IMR-90 (cell line): ENCODE data around the gene DENND1A. TPM values are rescaled to one million over a fixed set of nuclear protein-coding genes. Genes with fewer than 3 reads are reported as not detected.

ENCODE experiments used
- ATAC-seq: fragments of 200-7000 bp; cut with Tn5 transposase; 2 replicates; pipeline ENCODE4 v1.9.1; 2020; ENCODE audit warnings: low read depth, mild to moderate bottlenecking, moderate library complexity
- BruUV-seq: library from RNA; stranded (reverse); fragments of 400-500 nt; replicated peaks from 2 replicates; lab custom pipeline; 2021; lab: Mats Ljungman, UMichigan
- CTCF ChIA-PET: fragments of 300-600 bp; formaldehyde crosslinking; extraction: SDS; loops from one replicate; lab custom pipeline; 2021; ENCODE audit warnings: antibody characterized with exemption; lab: Yijun Ruan, JAX
- POLR2A ChIA-PET: fragments of 300-600 bp; sonication (Branson Sonifier 250); formaldehyde crosslinking; loops from one replicate; lab custom pipeline; 2022; ENCODE audit warnings: antibody characterized with exemption; ENCODE audit not compliant: unreplicated experiment; lab: Charles Lee
- DNase-seq: peaks from one replicate; pipeline ENCODE4 v3.0.0; 2013
- H2AFZ ChIP-seq: replicated peaks from 2 replicates; pipeline ENCODE3; 2013; ENCODE audit warnings: low read length, mild to moderate bottlenecking; ENCODE audit not compliant: poor library complexity
- H2AK5ac ChIP-seq: 2 replicates; pipeline ENCODE4 v1.6.1; 2013; ENCODE audit warnings: low read depth, low read length, inconsistent platforms
- H2AK9ac ChIP-seq: replicated peaks from 2 replicates; pipeline ENCODE3; 2013; ENCODE audit warnings: mild to moderate bottlenecking, low read depth, low read length, moderate library complexity; ENCODE audit not compliant: poor library complexity
- H2BK120ac ChIP-seq: 2 replicates; pipeline ENCODE4 v1.6.1; 2013; ENCODE audit warnings: low read depth, low read length, inconsistent platforms
- H2BK15ac ChIP-seq: 3 replicates; pipeline ENCODE4 v1.6.1; 2013; ENCODE audit warnings: low read depth, low read length, inconsistent platforms
- H2BK20ac ChIP-seq: 2 replicates; pipeline ENCODE4 v1.6.1; 2013; ENCODE audit warnings: low read depth, mild to moderate bottlenecking, inconsistent platforms, low read length, moderate library complexity
- H2BK5ac ChIP-seq: 2 replicates; pipeline ENCODE4 v1.6.1; 2013; ENCODE audit warnings: mild to moderate bottlenecking, low read depth, low read length, inconsistent platforms; ENCODE audit not compliant: poor library complexity, severe bottlenecking
- H3K14ac ChIP-seq: replicated peaks from 2 replicates; pipeline ENCODE4 v1.6.1; 2013; ENCODE audit warnings: low read depth, low read length, inconsistent platforms
- H3K18ac ChIP-seq: 2 replicates; pipeline ENCODE4 v1.6.1; 2013; ENCODE audit warnings: low read depth, low read length, control low read depth
- H3K23ac ChIP-seq: 2 replicates; pipeline ENCODE4 v1.6.1; 2013; ENCODE audit warnings: low read depth, low read length, inconsistent platforms
- H3K27ac ChIP-seq: 2 replicates; pipeline ENCODE4 v1.5.1; 2013; ENCODE audit warnings: mild to moderate bottlenecking, control low read depth, low read length; ENCODE audit not compliant: insufficient read depth
- H3K27me3 ChIP-seq: 2 replicates; pipeline ENCODE4 v1.6.1; 2013; ENCODE audit warnings: low read length; ENCODE audit not compliant: control insufficient read depth, insufficient read depth
- H3K36me3 ChIP-seq: 2 replicates; pipeline ENCODE4 v1.6.1; 2013; ENCODE audit warnings: low read length, mixed read lengths; ENCODE audit not compliant: control insufficient read depth, insufficient read depth
- H3K4ac ChIP-seq: 2 replicates; pipeline ENCODE4 v1.6.1; 2013; ENCODE audit warnings: low read depth, low read length, inconsistent platforms
- H3K4me1 ChIP-seq: 2 replicates; pipeline ENCODE4 v1.6.1; 2013; ENCODE audit warnings: low read length, mixed read lengths; ENCODE audit not compliant: control insufficient read depth, insufficient read depth
- H3K4me2 ChIP-seq: 2 replicates; pipeline ENCODE4 v1.6.1; 2013; ENCODE audit warnings: low read depth, mild to moderate bottlenecking, control low read depth, low read length, moderate library complexity
- H3K4me3 ChIP-seq: 2 replicates; pipeline ENCODE4 v1.5.1; 2013; ENCODE audit warnings: low read depth, mild to moderate bottlenecking, control low read depth, low read length, moderate library complexity; ENCODE audit not compliant: insufficient read depth
- H3K56ac ChIP-seq: 2 replicates; pipeline ENCODE4 v1.6.1; 2013; ENCODE audit warnings: low read length, inconsistent platforms; ENCODE audit not compliant: insufficient read depth; ENCODE audit errors: extremely low read depth
- H3K79me1 ChIP-seq, 2 experiments: 2 replicates each; pipeline ENCODE4 v1.6.1; 2013; ENCODE audit warnings: low read length in 2 of 2, inconsistent platforms in 1 of 2, low read depth in 1 of 2
- H3K9ac ChIP-seq: 2 replicates; pipeline ENCODE4 v1.6.1; 2013; ENCODE audit warnings: low read depth, low read length, control low read depth
- H3K9me1 ChIP-seq: 2 replicates; pipeline ENCODE4 v1.6.1; 2013; ENCODE audit warnings: low read length, inconsistent platforms; ENCODE audit not compliant: insufficient read depth
- H3K9me3 ChIP-seq: 2 replicates; pipeline ENCODE4 v1.6.1; 2013; ENCODE audit warnings: low read length; ENCODE audit not compliant: control insufficient read depth, insufficient read depth
- H4K20me1 ChIP-seq: 2 replicates; pipeline ENCODE4 v1.6.1; 2013; ENCODE audit warnings: low read length, inconsistent platforms; ENCODE audit not compliant: insufficient read depth
- H4K5ac ChIP-seq: 2 replicates; pipeline ENCODE4 v1.6.1; 2013; ENCODE audit warnings: mild to moderate bottlenecking, low read depth, low read length, control low read depth
- H4K8ac ChIP-seq, 2 experiments: 2 replicates each; pipeline ENCODE4 v1.6.1; 2013; ENCODE audit warnings: low read depth in 2 of 2, low read length in 2 of 2, control low read depth in 1 of 2, inconsistent platforms in 1 of 2
- H4K91ac ChIP-seq: 2 replicates; pipeline ENCODE4 v1.6.1; 2013; ENCODE audit warnings: low read depth, low read length, inconsistent platforms; ENCODE audit not compliant: insufficient read depth
- BHLHE40 ChIP-seq: fragments of 150-350 bp; IDR thresholded peaks from 2 replicates; pipeline ENCODE4 v1.6.1; 2016; ENCODE audit warnings: mild to moderate bottlenecking, low read depth, low read length
- CEBPB ChIP-seq: IDR thresholded peaks from 2 replicates; pipeline ENCODE4 v1.6.1; 2012; ENCODE audit warnings: low read depth, low read length, improper control_type of control experiment
- CHD1 ChIP-seq: IDR thresholded peaks from 2 replicates; pipeline ENCODE4 v1.6.1; 2012; ENCODE audit warnings: low read depth, low read length, improper control_type of control experiment
- CTCF ChIP-seq: conservative IDR thresholded peaks from 2 replicates; pipeline ENCODE4 v1.5.1; 2012; ENCODE audit warnings: mild to moderate bottlenecking, low read depth, low read length, improper control_type of control experiment
- ELK1 ChIP-seq: fragments of 150-350 bp; IDR thresholded peaks from 2 replicates; pipeline ENCODE4 v1.6.1; 2016; ENCODE audit warnings: low read depth, mild to moderate bottlenecking, low read length, moderate library complexity, borderline replicate concordance
- FOS ChIP-seq: fragments of 150-350 bp; IDR thresholded peaks from 2 replicates; pipeline ENCODE4 v1.6.1; 2016; ENCODE audit warnings: low read depth, low read length
- MAFK ChIP-seq: IDR thresholded peaks from 2 replicates; pipeline ENCODE4 v1.6.1; 2012; ENCODE audit warnings: low read depth, low read length, improper control_type of control experiment
- MAZ ChIP-seq: IDR thresholded peaks from 2 replicates; pipeline ENCODE4 v1.6.1; 2012; ENCODE audit warnings: low read depth, mild to moderate bottlenecking, low read length, improper control_type of control experiment, moderate library complexity, borderline replicate concordance
- MXI1 ChIP-seq: IDR thresholded peaks from 2 replicates; pipeline ENCODE4 v1.6.1; 2012; ENCODE audit warnings: low read depth, mild to moderate bottlenecking, low read length, moderate library complexity, borderline replicate concordance
- NFE2L2 ChIP-seq: fragments of 150-350 bp; IDR thresholded peaks from 2 replicates; pipeline ENCODE4 v1.6.1; 2016; ENCODE audit warnings: low read depth, mild to moderate bottlenecking, low read length
- POLR2A ChIP-seq: IDR thresholded peaks from 2 replicates; pipeline ENCODE4 v1.6.1; 2012; ENCODE audit warnings: mild to moderate bottlenecking, low read depth, low read length
- RAD21 ChIP-seq: IDR thresholded peaks from 2 replicates; pipeline ENCODE4 v1.6.1; 2012; ENCODE audit warnings: low read length, improper control_type of control experiment
- RCOR1 ChIP-seq: IDR thresholded peaks from 2 replicates; pipeline ENCODE4 v1.6.1; 2012; ENCODE audit warnings: mild to moderate bottlenecking, low read length, improper control_type of control experiment; ENCODE audit not compliant: insufficient replicate concordance
- RFX5 ChIP-seq: IDR thresholded peaks from 2 replicates; pipeline ENCODE4 v1.8.0; 2012; ENCODE audit warnings: low read depth, mild to moderate bottlenecking, low read length, moderate library complexity
- SMC3 ChIP-seq: fragments of 150-350 bp; IDR thresholded peaks from 2 replicates; pipeline ENCODE4 v1.6.1; 2016; ENCODE audit warnings: low read depth, mild to moderate bottlenecking, antibody characterized with exemption, low read length, moderate library complexity
- USF2 ChIP-seq: fragments of 150-350 bp; IDR thresholded peaks from 2 replicates; pipeline ENCODE4 v1.6.1; 2017; ENCODE audit warnings: mild to moderate bottlenecking, antibody characterized with exemption, low read length, low read depth
- WGBS, 2 experiments: methylation state at CpG; one replicate each; pipeline versions ENCODE4 v1.1.5 to v1.1.7; 2013; ENCODE audit warnings: missing lambda C conversion rate in 2 of 2; ENCODE audit not compliant: insufficient read length in 1 of 2; ENCODE audit errors: extremely low coverage in 2 of 2; 5-methylcytosine and 5-hydroxymethylcytosine counted together
- dilution Hi-C: fragments of 300-500 bp; cut with HindIII; formaldehyde crosslinking; loops from one replicate; pipeline ENCODE4 v1.14.3; 2018; ENCODE audit warnings: low sequenced_read_pairs; ENCODE audit not compliant: unreplicated experiment
- in situ Hi-C: fragments of 300-500 bp; cut with MboI; formaldehyde crosslinking; loops from 3 replicates; pipeline ENCODE4 v1.14.3; 2019; ENCODE audit warnings: low sequenced_read_pairs, inconsistent platforms, mixed read lengths
- intact Hi-C: fragments of 100-400 bp; cut with micrococcal nuclease; formaldehyde crosslinking; loops from 2 replicates; pipeline ENCODE4 v1.10.0; 2022
- polyA plus RNA-seq, 3 experiments: library from polyadenylated mRNA; depleted of rRNA; stranded (reverse); fragments of >200 nt; gene quantifications; 2 replicates each; pipeline ENCODE4 v1.2.3, GENCODE V29; 2012; ENCODE audit warnings: low replicate concordance in 1 of 3
- total RNA-seq: library from RNA; depleted of rRNA; stranded (reverse); fragments of >200 nt; gene quantifications from 2 replicates; pipeline ENCODE4 v1.2.3, GENCODE V29; 2012

Gene DENND1A
- total and polyA plus RNA-seq, 2 of the 4 experiments (the other 2 are of a cell fraction) = 21.4 to 27.6 TPM

- TF ChIP-seq SMC3 = no peak
- TF ChIP-seq RCOR1 = no peak
- TF ChIP-seq USF2 = no peak
- no peak for TF ChIP-seq POLR2A
- no peak for TF ChIP-seq CHD1
- TF ChIP-seq MAZ = no peak
- no peak for TF ChIP-seq RFX5
- no peak for TF ChIP-seq FOS
- TF ChIP-seq BHLHE40 = no peak
- no peak for TF ChIP-seq RAD21
- no peak for TF ChIP-seq MXI1
- no peak for TF ChIP-seq CTCF
- TF ChIP-seq NFE2L2 = no peak
- TF ChIP-seq ELK1 = no peak
- no peak for TF ChIP-seq MAFK
- TF ChIP-seq CEBPB = no peak
- CTCF ChIA-PET = no interaction called here
- H3K23ac ChIP-seq = no peak overlapping the region
- H3K79me1 ChIP-seq = no peaks in the 10 kb centered on the region
- ATAC-seq (no peak), DNase-seq (no peak)
- no peak overlapping the region for H2AFZ ChIP-seq
- H3K56ac ChIP-seq = no peak overlapping the region
- H3K4ac ChIP-seq = no peak overlapping the region
- no peak overlapping the region for H2BK20ac ChIP-seq
- H2BK15ac ChIP-seq = no peak overlapping the region
- H3K27me3 ChIP-seq = no peaks in the 10 kb centered on the region; the same call in 1 of the 2 replicates
- intact Hi-C loops (no loop called here), dilution Hi-C loops (no loop called here), in situ Hi-C loops (no loop called here)
- no TSS peak for BruUV-seq
- H3K4me1 ChIP-seq = no peaks in the 10 kb centered on the region
- H3K9me1 ChIP-seq = no peaks in the 10 kb centered on the region
- H3K9me3 ChIP-seq = no peaks in the 10 kb centered on the region
- no peak overlapping the region for H3K14ac ChIP-seq
- no peak overlapping the region for H4K5ac ChIP-seq
- WGBS, 2 experiments = no CpG with 5 or more reads among the region's 4 CpGs
- H3K36me3 ChIP-seq = no peaks in the 10 kb centered on the region
- POLR2A ChIA-PET = no interaction called here
- H3K4me2 ChIP-seq = no peak overlapping the region
- no peak overlapping the region for H2AK5ac ChIP-seq
- H2BK120ac ChIP-seq = no peak overlapping the region
- no peaks in the 10 kb centered on the region for H4K20me1 ChIP-seq
- no peak overlapping the region for H2AK9ac ChIP-seq
- H3K9ac ChIP-seq = no peak overlapping the region
- no peak overlapping the region for H3K27ac ChIP-seq
- no peak overlapping the region for H4K8ac ChIP-seq
- H3K18ac ChIP-seq = no peak overlapping the region
- H4K91ac ChIP-seq = no peak overlapping the region
- no peak overlapping the region for H3K4me3 ChIP-seq
- no peak overlapping the region for H2BK5ac ChIP-seq
Measured at GRCh38 chr9:123392802-123393201, 537.1 kb downstream of the DENND1A start.
